ENCODE measurements around the gene IPO5. TPM values are rescaled to one million over a fixed set of nuclear protein-coding genes. Genes with fewer than 3 reads are reported as not detected.

Gene IPO5
- total and polyA plus RNA-seq, 2 of the 4 experiments (the other 2 are of a cell fraction) = 89.2 to 270 TPM

GRCh38 chr13:98018293-98018692, 64.8 kb downstream of the IPO5 start:
- TF ChIP-seq, protein P1, sequence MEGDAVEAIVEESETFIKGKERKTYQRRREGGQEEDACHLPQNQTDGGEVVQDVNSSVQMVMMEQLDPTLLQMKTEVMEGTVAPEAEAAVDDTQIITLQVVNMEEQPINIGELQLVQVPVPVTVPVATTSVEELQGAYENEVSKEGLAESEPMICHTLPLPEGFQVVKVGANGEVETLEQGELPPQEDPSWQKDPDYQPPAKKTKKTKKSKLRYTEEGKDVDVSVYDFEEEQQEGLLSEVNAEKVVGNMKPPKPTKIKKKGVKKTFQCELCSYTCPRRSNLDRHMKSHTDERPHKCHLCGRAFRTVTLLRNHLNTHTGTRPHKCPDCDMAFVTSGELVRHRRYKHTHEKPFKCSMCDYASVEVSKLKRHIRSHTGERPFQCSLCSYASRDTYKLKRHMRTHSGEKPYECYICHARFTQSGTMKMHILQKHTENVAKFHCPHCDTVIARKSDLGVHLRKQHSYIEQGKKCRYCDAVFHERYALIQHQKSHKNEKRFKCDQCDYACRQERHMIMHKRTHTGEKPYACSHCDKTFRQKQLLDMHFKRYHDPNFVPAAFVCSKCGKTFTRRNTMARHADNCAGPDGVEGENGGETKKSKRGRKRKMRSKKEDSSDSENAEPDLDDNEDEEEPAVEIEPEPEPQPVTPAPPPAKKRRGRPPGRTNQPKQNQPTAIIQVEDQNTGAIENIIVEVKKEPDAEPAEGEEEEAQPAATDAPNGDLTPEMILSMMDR (conservative IDR thresholded peaks at IDR 0.05; ENCODE audit: low read depth, low read length) = no peak
- TF ChIP-seq, protein P2, sequence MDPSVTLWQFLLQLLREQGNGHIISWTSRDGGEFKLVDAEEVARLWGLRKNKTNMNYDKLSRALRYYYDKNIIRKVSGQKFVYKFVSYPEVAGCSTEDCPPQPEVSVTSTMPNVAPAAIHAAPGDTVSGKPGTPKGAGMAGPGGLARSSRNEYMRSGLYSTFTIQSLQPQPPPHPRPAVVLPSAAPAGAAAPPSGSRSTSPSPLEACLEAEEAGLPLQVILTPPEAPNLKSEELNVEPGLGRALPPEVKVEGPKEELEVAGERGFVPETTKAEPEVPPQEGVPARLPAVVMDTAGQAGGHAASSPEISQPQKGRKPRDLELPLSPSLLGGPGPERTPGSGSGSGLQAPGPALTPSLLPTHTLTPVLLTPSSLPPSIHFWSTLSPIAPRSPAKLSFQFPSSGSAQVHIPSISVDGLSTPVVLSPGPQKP (IDR thresholded peaks at IDR 0.05; ENCODE audit: borderline replicate concordance, low read depth, low read length) = no peak
- TF ChIP-seq MAFK (IDR thresholded peaks at IDR 0.05; ENCODE audit: low read depth, low read length) (no peak), BHLHE40 (IDR thresholded peaks at IDR 0.05; ENCODE audit: low read depth, low read length) (no peak), RAD21 (IDR thresholded peaks at IDR 0.05; ENCODE audit: low read length) (no peak), POLR2A (IDR thresholded peaks at IDR 0.05; ENCODE audit: low read depth, low read length) (no peak)
- no peak for DNase-seq
- no peak overlapping the region for H3K4me3 ChIP-seq (ENCODE audit: insufficient read depth, low read depth, low read length)
- WGBS, 2 experiments (ENCODE audit: extremely low coverage in 2 of 2, insufficient read length in 1 of 2) = 100% methylated on average over 3 of the region's 4 CpGs; no CpG with 5 or more reads in 1 of the 2 experiments
- intact Hi-C loops (cut with micrococcal nuclease) = loop anchor here (10.0 kb wide), 1 partner anchor 377 kb away; no protein-coding TSS in a partner anchor
- no peak overlapping the region for H3K14ac ChIP-seq (replicated peaks; ENCODE audit: low read depth, low read length)
- H2AK5ac ChIP-seq (ENCODE audit: low read depth, low read length) = no peak overlapping the region
- H3K4me1 ChIP-seq (ENCODE audit: control insufficient read depth, insufficient read depth, low read length) = peaks cover 13% of the 10 kb centered on the region
- H3K36me3 ChIP-seq (ENCODE audit: control insufficient read depth, insufficient read depth, low read length) = peaks cover 35% of the 10 kb centered on the region
- no peak overlapping the region for H4K8ac ChIP-seq (ENCODE audit: low read depth in 2 of 2, low read length in 2 of 2)
- peaks cover 12 to 38% of the 10 kb centered on the region in 2 experiments for H3K79me1 ChIP-seq (ENCODE audit: low read depth in 1 of 2, low read length in 2 of 2)
- H2AK9ac ChIP-seq (replicated peaks; ENCODE audit: low read depth, low read length, poor library complexity) = no peak overlapping the region
- no peak overlapping the region for H3K18ac ChIP-seq (ENCODE audit: low read depth, low read length)
- no peak overlapping the region for H4K5ac ChIP-seq (ENCODE audit: low read depth, low read length)
- H3K4me2 ChIP-seq (ENCODE audit: low read depth, low read length) = no peak overlapping the region
- dilution Hi-C loops (cut with HindIII; ENCODE audit: low sequenced_read_pairs, unreplicated experiment) = no loop called here
- H3K9ac ChIP-seq (ENCODE audit: low read depth, low read length) = no peak overlapping the region
- H3K27ac ChIP-seq (ENCODE audit: insufficient read depth, low read length) = no peak overlapping the region
- no peak overlapping the region for H3K4ac ChIP-seq (ENCODE audit: low read depth, low read length)
- no peaks in the 10 kb centered on the region for H3K27me3 ChIP-seq (ENCODE audit: control insufficient read depth, insufficient read depth, low read length)
- in situ Hi-C loops (cut with MboI; ENCODE audit: low sequenced_read_pairs) = no loop called here
- ChIA-PET CTCF (interaction anchor here (0.6 kb wide), 1 partner anchor 65 kb away, joined by 3 read pairs; the partner anchor contains the start of gene IPO5), POLR2A (ENCODE audit: unreplicated experiment) (no interaction called here)
- H4K91ac ChIP-seq (ENCODE audit: insufficient read depth, low read depth, low read length) = no peak overlapping the region
- H2AFZ ChIP-seq (replicated peaks; ENCODE audit: low read length, poor library complexity) = no peak overlapping the region
- no peak overlapping the region for H3K23ac ChIP-seq (ENCODE audit: low read depth, low read length)
- H3K56ac ChIP-seq (ENCODE audit: extremely low read depth, insufficient read depth, low read length) = no peak overlapping the region
- H2BK120ac ChIP-seq (ENCODE audit: low read depth, low read length) = no peak overlapping the region
- no peaks in the 10 kb centered on the region for H3K9me3 ChIP-seq (ENCODE audit: control insufficient read depth, insufficient read depth, low read length)
- no peaks in the 10 kb centered on the region for H4K20me1 ChIP-seq (ENCODE audit: insufficient read depth, low read length)
- no TSS peak for BruUV-seq (replicated peaks)
- no peak overlapping the region for H2BK5ac ChIP-seq (ENCODE audit: low read depth, low read length, poor library complexity, severe bottlenecking)
- H3K9me1 ChIP-seq (ENCODE audit: insufficient read depth, low read length) = peaks cover 5% of the 10 kb centered on the region
- no peak for ATAC-seq (ENCODE audit: low read depth)
- H2BK20ac ChIP-seq (ENCODE audit: low read depth, low read length) = no peak overlapping the region
- H2BK15ac ChIP-seq (ENCODE audit: low read depth, low read length) = no peak overlapping the region

Data from IMR-90 (cell line).